GM15510 (cell line): ENCODE measurements around the gene PRPF19.

Experiments
- POLR2A ChIP-seq: IDR thresholded peaks from 3 replicates; pipeline ENCODE4 v1.6.1; 2011; ENCODE audit warnings: borderline replicate concordance; ENCODE audit not compliant: insufficient read length; ENCODE audit errors: extremely low read depth

The PRPF19 gene

DNA sequence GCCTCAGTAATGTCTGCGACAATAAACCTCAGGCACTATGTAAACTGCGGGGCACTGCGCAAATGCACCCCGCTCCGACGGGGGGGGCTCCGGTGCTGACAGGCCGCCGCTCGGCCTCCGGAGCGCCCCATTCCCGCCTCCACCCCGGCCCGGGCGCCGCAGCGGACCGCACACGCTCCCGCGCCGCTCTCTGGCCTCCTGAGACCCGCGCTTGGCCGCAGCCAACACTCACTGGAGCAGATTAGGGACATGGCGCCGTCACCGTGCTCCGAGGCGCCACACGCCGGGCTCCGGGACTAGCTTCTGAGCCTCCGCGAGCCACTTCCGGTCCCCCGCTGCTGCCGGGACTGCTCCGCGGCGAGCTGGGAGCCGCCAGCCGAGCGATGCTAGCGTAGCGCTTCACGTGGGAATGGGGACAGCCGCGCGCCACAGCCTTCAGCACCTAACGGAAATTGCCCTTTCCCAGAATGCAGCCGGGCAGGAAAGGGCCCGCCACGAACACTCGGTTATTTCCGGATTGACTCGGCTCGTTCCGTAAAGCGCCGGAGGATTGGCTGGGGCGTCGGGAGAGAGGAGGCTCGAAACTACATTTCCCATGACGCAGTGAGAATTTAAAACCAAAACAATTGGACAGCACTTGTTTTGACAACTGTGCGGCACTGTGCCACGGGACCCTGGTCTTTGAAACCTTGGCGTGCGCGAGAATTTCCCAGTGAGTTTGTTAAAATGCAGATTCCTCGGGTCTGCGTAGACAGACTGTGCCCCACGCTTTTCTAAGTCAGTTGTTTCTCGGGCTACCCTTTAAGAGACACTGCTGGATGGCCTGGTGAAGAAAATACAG is at the start of gene PRPF19:
TSS of gene PRPF19 (minus strand) at position 454 of the 841 bp plus-strand sequence. CDS start at position 251, 203 bp downstream.
- peak; percentile 87 for TF ChIP-seq POLR2A

DNA sequence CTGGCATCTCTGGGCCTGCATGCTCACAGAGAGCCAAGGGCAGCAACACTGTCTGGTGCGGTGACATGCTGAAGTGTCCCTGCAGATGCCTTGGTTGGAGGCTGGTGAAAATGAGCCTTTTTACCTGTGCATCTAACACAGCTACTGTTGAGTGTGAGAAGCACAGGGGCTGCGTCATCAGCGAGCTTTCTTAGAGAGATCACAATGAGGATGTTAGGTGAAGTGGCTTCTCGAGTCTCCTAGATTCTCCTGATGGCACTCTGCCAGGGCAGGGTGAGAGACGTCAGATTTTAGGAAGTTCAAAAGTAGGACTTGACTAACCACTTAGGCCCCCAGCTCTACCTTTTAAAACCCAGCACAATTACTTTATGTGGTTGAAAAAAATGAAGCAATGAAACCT is 49.2 kb upstream of the PRPF19 start:
- no peak for TF ChIP-seq POLR2A

- no peak for TF ChIP-seq POLR2A
Measured at GRCh38 chr11:60954421-60954820, 48.0 kb upstream of the PRPF19 start.

- no peak for TF ChIP-seq POLR2A
Measured at GRCh38 chr11:60953781-60954180, 47.4 kb upstream of the PRPF19 start.

DNA sequence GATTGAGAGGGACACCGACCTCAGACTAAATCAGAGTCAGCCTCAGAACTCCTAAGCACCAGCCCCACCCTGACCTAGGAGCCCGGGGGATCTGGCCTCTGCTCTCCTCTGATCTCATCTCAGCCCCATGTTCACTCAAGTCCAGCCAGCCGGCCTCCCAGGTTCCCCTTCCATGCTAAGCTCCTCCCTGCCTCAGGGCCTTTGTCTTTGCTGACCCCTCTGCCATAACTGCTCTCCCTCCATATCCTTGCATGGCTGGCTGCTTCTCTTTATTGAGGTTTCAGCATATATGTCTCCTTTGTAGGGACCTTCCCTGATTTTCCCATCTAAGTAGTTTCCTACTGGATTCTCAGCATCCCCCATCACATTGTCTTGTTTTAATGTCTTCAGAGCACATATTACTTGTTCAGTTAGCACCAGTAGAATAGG is 46.4 kb upstream of the PRPF19 start:
- TF ChIP-seq POLR2A, result peak; percentile 16

DNA sequence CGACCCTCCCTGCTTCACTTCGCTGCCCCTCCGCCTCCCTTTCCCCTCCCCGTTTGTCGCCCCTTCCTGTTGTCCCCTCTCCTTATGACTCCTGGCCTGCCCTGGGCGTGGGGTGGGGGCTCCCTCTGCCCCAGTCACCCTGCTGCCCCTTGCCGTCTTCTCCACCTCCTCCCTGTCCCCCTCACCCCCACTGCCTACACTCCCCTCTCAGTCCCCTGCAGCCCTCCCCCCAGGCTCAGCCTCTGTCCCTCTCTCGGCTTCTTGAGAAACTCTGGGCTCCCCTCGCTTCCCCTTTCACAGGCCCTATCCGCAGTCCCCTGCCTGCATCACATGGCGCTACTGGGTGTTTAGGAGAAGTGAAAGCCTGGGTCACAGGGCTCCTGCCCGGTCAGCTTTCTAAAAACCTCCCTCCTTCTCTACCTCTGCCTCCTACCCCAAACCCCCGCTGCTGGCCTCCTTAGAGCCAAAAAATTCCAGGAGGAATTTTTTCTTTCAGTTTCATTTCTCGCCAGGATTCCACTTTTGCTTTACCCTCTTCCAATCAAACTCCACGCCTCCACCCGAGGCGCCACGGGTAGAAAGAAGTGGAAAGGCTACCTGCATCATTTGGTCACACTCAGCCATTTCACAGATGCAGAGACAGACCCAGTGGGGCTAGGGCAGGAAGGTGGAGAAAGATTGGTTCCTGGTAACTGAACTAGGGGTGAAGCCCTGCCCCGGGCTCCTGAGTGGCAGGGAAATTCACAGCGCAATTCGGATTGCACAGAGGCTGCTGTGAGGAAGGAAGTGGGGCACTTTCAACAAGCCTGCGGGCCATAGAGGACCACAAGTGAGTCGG is 45.7 kb upstream of the PRPF19 start, which contains the start of gene SLC15A3:
TSS of gene SLC15A3 (minus strand) at position 273 of the 838 bp plus-strand sequence. CDS start 625 bp downstream, outside the sequence.
- TF ChIP-seq POLR2A, result peak; percentile 48

- TF ChIP-seq POLR2A, result no peak
Measured at GRCh38 chr11:60951606-60951903, 45.2 kb upstream of the PRPF19 start.

- peak; percentile 53 for TF ChIP-seq POLR2A
Measured at GRCh38 chr11:60950933-60951605, 44.7 kb upstream of the PRPF19 start.

DNA sequence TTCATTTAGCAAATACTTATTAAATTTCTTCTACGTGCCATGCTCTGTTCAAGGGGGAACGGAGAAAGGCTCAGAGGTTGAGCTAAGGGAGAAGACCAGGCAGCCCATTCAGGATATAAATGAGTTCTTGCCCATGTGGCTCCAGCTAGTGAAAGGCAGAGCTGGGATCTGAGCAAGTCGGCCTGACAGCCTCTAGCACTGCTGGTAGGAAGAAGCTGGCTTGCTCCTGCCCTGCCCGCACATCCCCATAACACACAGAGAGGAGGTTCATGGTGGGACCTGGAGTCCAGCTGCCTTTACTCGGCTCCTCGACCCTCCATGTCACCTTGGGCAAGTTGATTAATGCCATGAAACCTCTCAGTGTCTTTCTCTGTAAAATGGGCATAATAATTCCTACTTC is 43.6 kb upstream of the PRPF19 start:
- no peak for TF ChIP-seq POLR2A

DNA sequence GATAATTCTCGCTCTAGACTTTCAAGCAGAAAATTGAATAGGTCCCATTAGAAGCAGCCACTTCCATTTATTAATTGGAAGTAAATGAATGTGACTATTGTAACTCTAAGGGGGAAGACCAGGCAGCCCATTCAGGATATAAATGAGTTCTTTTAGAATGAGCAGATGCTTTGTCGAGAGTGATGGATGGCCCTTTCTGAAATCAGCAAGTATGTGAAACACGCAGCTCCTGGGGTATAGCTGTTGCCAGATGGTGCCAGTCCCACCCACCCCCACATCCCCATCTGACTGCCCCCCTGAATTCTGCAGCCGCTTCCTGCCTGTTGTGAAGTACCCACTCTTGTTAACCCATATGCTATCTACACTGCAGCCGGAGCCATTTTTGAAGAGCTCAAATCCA is 41.9 kb upstream of the PRPF19 start:
- no peak for TF ChIP-seq POLR2A

DNA sequence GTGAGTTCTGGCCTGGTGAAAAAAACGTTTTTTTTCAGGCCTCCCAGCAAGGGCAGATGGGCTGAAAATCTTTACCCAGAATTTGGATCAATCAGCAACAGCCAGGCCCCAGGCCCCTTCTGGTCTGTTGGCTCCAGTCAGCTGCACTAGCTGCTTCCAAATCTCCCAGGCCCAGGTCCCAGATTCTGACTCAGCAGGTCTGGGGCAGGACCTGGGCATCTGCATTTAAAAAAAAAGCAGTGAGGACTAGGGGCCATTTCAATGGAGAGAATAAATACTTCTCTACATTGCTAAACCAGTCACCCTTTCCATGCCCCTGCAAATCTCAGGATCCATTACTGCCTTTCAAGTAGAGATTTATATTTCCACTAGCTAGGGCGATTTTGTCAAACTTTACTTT is 41.3 kb upstream of the PRPF19 start:
- no peak for TF ChIP-seq POLR2A

DNA sequence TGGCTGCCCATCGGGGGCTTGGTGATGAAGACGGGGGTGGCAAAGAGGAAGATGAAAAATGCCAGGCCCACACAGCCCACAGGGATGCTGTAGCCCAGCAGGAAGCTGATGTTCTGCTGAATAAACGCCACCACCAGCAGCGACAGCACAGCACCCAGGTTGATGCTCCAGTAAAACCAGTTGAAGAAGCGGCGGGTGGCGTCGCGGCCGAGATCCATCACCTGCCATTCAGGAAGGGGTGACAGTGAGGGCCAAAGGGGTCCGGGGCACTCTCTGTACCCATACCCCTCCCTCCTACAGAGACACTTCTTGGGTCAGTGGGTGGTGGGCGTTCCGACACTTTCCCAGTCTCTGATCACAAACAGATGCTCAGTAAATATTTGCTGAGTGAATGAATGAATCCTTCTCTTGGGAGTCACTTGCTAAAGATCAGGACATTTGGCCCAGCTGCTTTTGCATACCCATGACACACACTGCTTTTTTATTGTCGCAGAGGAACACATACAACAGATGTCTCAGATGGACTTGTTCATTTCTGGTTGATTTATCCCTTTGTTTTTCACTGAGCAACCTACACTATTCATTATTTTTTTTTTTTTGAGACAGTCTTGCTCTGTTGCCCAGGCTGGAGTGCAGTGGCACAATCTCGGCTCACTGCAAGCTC is 40.3 kb upstream of the PRPF19 start:
- no peak for TF ChIP-seq POLR2A

- no peak for TF ChIP-seq POLR2A
Measured at GRCh38 chr11:60945295-60945667, 38.9 kb upstream of the PRPF19 start.

GRCh38 chr11:60944490-60945294 is 38.3 kb upstream of the PRPF19 start:
- no peak for TF ChIP-seq POLR2A
